HK-2 (cell line): ENCODE data around the gene GPR108.
"Not testable (repeated sequence)": the region's sequence is repeated elsewhere in the genome, so short reads cannot be mapped to it uniquely, and the experiment has no call there.

ENCODE experiments used
- DNase-seq: peaks from one replicate; pipeline ENCODE4 v3.0.0-alpha.2; 2018; ENCODE audit not compliant: unreplicated experiment

Gene GPR108

DNA sequence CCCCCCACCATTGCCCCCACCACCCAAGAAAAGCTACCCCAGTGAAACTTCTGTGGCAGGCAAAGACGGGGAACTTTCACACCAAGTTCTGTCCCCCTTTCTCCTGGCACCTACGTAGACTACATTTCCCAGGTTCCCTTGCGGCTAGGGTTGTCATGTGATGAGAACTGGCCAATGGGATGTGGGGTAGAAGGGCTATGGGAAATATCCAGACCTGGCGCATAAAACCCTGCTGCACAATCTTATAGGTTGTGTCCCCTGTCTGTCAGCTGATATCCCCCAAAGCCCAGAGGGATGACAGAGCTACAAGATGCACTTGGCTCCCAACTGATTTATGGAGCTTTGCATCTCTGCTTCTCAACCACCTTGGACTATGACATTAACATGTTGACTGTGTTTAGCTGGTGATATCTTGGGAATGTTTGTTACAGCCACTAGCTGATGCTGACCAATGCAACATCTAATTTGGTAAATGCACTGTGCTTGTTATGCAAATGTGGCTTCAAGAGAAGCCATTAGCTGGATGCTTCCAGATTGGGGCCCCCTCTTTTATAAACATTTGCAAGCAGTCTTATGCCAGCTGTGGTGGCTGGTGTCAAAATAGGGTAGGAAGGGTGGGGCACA lies 23.8 kb upstream of the GPR108 start:
- DNase-seq = no peak

DNA sequence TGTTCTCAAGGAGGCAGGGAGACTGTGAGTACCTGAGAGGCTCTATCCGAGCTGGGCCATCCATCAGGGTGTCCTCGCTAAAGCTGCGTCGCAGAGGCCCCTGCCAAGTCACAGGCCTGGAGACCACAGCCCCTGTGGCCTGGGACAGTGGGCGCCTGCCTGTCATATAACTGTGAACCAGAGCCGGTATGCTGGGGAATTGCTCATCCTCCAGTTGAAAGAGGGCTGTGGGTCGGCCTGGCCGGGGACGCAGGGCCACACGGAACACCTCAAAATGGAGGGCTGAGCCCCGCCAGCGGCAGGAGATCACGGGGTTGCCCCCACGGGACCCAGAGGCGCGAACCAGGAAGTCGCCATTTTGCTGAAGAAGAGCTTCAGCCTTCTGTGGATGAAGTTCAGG lies 23.2 kb upstream of the GPR108 start:
- no peak for DNase-seq

DNA sequence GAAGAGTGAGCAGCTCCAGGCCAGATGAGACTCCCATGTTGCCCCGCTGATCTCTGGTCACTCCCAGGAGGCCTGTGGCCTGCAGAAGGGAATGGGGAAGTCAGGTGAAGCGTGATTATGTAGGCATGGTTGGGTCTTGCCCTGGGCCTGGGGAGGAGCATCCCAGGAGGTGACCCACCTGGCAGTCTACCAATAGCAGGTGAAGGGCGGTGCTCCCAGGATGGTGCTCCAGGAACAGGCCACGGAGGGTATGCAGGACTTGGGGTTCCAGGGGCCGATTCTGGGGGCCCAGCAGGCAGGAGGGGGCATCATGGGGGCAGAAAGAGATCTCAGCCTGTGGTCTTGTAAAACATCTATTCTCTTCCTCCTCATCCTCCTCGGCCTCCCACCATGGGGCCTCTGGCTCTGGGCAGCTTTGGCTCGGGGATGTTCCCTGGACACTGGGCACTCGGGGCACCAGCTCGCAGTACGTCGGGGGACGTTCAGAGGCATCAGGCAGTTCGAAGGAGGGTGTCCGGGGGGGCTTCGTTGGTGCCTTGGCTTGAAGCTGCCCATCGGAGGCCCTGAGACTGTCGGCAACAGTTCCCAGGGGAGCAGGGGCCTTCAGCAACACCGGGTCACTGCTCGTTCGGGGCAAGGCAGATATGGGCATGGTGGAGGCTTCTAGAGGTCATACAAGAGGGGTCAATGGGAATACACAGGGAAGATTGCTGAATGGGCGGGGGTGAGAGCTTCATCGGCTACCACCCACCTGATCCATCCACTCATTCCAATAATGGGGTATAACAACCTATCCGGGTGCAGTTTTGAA lies 17.5 kb upstream of the GPR108 start:
- DNase-seq = no peak

DNA sequence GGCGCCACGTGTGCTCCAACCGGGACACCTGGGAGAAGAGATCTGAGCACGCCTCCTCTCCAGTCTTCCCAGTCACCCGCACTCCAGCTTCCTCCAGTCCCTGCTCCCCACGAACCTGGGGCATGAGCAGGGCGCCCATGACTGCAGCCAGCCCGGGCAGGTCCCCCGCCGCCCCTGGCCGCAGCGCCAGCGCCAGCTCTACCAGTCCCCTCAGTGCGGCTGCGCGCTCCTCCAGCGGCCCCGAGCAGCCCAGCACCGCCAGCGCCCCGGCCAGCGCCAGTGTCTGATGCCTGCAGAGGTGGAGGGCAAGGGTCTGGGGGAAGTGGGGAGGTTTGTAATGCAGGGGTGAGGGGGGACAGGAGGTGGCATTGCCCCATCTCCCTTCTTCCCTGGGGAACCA lies 16.8 kb upstream of the GPR108 start:
- no peak for DNase-seq

DNA sequence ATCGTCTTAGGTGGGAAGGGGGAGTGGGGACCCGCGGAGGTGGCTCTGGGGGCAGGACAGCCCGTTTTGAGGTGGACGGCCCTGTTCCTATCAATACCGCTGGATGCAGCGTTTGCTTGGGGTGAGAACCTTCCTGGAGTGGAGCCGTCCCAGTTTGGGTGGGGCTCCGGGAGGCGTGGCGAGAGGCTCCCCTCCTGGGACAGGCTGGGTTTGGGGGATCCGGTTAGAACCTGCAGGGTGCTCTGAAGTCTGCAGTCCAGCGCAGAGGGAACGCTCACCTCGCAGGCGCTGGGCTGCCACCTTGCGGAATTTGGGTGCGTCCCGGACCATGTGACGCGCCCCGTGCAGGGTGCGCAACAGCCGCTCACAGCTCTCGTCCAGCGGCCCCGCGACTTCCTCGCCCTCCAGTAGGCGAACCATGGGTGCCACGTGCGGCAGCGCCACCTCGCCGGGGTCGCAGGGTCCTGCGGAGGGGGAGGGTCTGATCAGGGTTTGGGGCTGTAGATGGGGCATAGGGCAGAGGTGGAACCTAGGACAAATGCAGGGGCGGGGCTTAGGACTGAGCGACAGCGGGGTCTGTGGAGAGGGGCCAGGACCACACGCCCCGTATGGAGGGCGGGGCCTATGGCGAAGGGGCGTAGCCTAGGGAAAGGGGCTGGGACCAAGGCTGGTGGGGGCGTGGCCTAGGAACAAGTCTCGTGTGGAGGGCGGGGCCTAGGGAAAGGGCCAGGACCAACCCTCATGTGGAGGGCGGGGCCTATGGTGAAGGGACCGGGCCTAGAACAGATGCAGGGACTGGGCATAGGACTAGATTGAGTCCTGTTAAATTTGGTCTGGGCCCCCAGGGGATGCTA lies 16.0 kb upstream of the GPR108 start:
- peak; percentile 38 for DNase-seq

DNA sequence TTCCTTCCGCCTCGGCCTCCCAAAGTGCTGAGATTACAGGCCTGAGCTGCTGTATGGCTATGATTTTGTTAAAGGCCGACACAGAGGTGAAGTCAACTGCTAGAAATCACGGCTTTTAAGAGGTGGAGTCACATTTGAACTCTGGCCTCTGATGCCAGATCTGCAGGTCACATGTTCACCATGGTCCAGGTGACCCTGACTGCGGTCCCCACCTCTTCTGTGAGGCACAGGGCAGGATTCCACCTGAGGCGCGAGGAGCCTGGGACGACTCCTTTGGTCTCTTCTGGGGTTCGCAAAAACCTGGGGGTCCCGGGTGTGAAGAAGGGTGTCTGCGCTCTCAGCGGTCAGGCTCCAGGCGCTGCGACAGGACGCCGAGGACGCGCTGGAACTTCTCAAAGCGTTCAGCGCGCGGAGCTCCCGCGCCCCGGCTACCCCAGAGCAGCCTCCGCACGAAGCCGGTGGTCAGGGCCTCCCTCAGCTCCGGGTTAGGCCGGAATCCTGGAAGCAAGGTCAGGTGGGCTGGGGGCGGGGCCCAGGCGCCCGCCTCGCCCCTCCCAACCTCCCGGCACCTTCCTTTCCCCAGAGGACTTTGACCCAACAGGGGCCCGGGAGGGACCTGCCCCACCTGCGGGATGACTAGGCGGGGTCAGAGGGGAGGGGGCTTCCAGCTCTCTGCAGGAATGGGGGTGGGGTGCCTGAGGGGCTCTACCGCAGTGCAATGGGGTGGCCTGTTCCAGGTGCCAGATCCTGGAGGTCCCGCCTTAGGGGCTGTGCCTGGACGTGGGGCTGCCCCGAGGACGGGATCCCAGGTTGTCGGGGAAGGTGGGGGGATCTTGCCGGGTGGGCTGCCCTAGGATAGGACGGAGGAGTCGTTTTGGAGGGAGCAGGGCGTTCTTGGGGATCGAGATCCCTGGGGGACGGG lies 15.1 kb upstream of the GPR108 start:
- no peak for DNase-seq

DNA sequence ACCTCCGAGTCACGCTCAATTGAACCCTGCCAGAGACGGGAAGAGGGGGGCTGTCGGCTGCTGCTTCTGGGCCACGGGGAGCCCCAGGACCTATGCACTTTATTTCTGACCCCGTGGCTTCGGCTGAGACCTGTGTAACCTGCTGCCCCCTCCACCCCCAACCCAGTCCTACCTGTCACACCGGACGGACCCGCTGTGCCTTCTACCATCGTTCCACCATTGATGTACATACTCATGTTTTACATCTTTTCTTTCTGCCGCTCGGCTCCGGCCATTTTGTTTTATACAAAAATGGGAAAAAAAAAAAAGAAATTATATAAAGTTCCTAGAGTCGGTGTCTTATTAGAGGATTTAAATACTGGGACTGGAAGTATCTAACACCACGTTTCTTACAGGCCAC lies 13.8 kb upstream of the GPR108 start:
- no peak for DNase-seq

DNA sequence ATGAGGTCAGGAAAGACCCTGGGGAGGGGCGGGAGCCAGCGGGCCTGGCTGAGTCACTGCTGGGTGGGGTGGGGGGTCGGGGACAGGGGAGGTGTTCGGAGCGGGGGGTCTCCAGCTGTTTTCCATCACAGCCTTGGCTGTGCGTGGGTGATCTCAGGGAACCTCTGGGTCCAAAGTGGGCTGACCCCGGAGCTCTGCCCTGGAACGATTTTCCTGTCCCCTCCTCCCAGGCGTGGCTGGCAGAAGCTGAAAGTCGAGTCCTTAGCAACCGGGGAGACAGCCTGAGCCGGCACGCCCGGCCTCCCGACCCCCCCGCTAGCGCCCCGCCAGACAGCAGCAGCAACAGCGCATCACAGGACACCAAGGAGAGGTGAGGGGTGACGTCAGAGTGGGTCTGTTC lies 12.7 kb upstream of the GPR108 start:
- DNase-seq = no peak

DNA sequence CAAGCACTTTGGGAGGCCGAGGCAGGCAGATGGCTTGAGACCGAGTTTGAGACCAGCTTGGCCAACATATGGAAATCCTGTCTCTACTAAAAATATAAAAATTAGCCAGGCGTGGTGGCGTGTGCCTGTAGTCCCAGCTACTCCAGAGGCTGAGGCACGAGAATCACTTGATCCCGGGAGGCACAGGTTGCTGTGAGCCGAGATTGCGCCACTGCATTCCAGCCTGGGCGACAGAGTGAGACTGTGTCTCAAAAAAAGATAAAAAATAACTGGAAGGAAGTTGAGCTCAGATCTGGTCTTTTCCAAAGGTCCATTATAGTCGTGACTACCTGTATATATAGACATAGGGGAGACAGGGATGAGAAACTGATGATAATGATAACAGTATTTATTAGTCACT lies 11.2 kb upstream of the GPR108 start:
- not testable (repeated sequence) for DNase-seq

DNA sequence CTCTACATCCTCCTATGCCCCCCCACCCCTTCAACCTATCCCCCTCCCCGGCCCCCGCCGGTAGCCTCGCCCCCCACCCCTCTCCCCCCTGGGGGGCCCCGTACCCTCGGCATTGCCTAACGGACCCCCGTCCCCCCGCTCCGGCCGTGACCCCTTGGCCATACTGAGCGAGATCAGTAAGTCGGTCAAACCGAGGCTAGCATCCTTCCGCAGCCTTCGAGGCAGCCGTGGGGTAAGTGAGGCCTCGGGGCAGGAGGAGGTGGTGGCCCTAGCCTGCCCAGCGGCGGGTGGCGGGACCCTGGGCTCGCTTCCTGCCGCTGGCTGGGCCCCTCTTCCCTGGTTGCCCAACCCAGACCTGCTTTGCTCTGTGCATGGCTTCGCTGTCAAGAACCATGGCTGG lies 8.6 kb upstream of the GPR108 start:
- DNase-seq = no peak

DNA sequence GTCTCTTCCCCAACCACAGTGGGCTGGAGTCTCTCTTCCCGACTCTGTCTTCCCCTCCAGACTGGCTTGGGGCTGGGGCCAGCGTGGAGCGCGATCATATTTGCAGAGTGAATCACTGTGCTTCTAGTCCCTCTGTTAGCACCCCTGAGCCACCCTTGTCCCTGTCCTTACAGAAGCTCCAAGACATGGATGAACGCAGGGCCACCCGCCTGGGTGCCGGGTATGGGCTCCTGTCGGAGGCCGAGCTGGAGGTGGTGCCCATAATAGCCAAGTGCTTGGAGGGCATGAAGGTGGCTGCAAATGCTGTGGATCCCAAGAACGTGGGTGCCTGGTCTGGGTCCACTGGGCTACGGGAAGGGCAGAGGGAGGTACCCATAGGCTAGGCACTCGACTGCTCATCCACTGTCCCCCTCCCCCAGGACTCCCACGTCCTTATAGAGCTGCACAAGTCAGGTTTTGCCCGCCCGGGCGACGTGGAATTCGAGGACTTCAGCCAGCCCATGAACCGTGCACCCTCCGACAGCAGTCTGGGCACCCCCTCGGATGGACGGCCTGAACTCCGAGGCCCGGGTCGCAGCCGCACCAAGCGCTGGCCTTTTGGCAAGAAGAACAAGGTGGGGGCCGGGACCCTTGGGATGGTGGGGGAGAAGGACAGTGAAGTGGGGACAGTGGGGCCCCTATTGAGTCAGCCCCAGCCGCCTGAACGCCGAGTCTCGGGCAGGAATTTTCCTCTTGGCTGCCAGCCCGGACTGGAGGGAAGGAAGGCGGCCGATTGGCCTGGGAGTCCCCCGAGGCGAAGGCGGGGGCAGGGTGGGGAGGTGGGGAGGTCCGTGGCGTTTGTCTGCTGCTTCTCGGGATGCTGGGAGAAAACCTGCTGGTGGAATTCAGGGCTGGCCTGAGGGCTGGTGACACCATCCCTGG lies 7.3 kb upstream of the GPR108 start:
- DNase-seq = peak; percentile 93

DNA sequence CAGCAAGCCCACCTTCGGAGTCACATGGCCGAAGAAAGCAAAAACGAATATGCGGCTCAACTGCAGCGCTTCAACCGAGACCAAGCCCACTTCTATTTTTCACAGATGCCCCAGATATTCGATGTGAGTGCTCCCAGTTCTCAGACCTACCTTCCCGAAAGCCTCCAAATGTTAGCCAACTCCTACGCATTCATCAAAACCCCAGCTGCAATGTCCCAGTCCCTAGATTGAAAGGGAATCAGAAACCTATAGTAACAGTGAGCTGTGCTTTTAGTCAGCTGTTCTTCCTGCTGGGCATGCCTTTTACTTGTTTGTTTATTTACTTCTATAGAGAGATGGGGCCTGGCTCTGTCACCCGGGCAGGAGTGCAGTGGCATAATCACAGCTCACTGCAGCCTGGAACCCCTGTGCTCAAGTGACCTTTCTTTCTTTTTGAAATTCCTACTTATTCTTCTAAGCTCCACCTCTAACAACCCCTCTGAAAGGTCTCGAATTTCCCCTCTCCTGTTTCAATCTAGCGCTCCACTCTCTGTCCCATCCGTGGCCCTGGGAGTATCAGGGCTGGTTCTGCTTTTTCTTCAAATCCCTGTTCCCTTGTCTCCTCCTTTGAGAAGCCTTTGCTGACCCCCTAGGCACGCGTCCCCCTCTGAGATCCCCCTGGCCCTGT lies 6.5 kb upstream of the GPR108 start:
- no peak for DNase-seq

DNA sequence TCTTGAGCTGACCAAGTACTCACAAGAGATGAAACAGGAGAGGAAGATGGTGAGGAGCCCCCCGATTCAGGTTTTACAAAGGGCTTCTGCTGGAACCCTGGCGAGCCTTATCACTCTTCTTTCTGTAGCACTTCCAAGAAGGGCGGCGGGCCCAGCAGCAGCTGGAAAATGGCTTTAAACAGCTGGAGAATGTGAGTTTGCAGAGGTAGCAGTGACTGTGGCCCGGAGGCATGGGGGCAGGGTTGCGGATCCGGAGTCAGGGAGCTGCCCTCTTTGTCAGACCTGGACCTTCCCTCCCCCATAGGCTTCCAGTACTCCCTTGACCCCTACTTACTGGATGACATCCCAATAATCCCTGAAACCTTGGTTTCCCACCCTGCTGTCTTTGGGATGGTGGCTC lies 5.7 kb upstream of the GPR108 start:
- DNase-seq = no peak

DNA sequence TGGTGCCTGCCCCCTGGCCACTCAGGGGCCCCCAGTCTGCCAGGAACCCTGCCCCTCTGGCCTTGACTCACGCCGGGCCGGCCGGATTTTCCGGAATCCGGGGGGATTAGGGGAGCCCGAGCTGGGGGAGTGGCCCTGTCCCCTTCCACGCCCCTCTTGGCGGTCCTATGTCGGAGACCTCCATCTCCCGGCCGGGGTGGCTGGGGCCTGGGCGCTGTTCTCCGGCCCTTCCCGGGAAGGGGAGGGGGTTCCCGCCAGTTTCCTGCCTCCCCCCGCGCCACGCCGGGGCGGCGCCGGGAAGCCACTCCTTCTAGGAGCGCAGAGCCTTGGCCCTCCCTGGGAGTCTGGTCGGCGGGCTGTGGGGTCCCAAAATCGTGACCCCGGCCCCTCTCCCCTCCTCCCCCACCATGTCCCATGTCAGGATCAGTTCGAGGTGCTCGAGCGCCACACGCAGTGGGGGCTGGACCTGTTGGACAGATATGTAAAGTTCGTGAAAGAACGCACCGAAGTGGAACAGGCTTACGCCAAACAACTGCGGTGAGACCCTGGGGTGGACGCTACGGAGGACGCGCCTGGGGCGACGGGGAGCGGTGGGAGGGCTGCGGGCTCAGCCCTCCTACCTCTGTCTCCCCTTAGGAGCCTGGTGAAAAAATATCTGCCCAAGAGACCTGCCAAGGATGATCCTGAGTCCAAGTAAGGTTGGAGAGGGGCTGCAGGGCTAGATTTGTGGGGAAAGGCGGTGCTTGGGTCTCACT lies 3.4 kb upstream of the GPR108 start:
- DNase-seq = peak; percentile 67

DNA sequence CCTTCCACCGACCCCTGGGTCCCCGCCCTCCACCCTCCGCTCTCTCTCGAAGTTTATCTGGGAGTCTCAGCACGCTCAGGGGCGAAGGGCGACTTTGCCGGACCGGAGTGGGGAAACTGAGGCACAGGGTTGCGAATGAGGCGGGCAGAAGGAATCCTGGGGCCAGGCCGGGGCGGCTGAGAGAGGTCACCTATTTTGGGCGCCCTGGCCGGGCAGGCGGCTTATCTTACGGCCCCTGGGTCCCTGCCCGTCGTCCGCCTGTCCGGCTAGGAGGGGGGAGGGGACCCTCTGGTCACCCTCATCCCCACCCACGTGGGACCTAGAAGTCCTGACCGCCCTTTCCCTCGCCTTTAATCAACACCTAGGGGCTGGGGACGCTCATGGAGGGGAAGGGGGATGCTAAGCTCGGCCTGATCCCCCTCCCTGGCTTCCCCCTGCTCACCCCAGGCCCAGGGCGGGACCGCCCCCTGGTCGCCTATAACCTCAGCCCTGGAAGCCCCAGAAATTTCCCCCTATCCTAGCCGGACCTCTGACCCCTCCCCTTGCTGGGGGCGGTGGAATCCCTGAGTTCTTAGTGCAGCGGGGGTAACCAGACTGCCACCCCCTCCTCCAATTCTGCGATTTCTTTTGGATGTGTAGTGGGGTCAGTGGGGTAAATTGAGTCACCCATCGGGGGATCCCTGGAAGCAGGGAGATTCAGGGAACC lies 2.7 kb upstream of the GPR108 start:
- DNase-seq = peak; percentile 49

DNA sequence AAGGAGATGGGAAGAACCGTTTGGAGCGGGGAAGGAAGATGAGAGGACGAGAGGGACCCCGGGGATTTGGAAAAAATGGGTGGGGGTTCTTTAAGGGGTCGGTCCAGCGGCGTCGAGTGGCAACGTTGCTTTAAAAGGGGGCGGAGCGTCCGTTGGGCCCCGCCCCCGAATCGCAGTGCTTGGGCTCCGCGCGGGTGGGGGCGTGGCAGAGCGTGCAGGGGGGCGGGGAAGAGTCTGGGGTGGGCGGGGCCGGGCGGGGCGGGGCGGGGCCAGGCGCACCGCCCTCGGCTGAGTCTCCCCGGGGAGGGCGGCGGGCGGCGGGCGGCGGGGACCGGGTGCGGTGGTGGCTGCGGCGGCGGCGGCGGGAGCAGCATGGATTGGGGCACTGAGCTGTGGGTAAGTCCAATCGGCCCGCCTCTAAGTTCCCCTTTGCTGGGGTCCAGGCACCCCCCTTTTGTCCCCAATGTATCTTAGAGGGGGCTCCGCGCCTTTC lies 2.1 kb upstream of the GPR108 start, which contains the start of gene TRIP10:
TSS of gene TRIP10 (plus strand) at position 291 of the 493 bp plus-strand sequence. CDS start at position 373, 82 bp downstream.
- DNase-seq = peak; percentile 84

DNA sequence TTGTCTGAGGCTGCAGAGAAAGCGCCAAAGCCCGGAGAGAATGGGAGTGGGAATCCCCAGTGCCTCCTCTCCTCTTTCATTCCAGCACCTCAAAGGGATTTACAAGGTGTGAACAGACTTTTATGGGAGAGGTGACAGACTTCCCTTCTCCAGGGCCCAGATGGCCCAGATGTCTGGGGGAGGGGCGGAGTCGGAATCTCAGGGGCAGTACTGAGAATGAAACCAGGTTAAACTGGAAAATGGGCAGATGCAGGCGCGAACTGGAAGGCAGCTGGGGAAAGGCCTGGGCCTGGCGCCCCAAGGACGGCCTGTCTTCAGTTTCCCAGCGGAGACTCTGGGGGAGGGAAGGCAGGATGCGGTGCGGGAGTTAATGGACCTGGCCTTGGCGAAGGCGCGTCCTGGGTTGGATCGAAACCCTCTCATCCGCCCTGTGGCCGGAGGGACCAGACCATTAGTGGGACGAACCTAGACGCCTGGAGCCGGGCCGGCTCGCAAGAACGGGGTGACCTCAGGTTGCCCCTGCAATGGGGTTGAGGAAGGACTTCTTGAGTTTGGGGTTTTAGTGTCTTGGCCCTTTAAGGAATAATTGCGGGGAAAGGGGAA lies 1.5 kb upstream of the GPR108 start:
- peak; percentile 65 for DNase-seq
